Activated CD4-positive, alpha-beta memory T cell treated with anti-CD3 and anti-CD28 coated beads for 36 hours (primary cell): Measurements from ENCODE around the gene PIK3R2. TPM values are rescaled to one million over a fixed set of nuclear protein-coding genes. Genes with fewer than 3 reads are reported as not detected.
A peak's percentile ranks its signal among the peaks of the same experiment; 100 is the strongest.
"Not testable (repeated sequence)": the region's sequence is repeated elsewhere in the genome, so short reads cannot be mapped to it uniquely, and the experiment has no call there.

Experiments
- CTCF ChIA-PET: fragments of 350-600 bp; sonication (Branson Sonifier 250); formaldehyde crosslinking; loops from one replicate; lab custom pipeline; 2021; ENCODE audit warnings: antibody characterized with exemption, inconsistent platforms; lab: Charles Lee
- POLR2A ChIA-PET: fragments of 350-600 bp; sonication (Branson Sonifier 250); formaldehyde crosslinking; loops from one replicate; lab custom pipeline; 2021; ENCODE audit warnings: antibody characterized with exemption; lab: Charles Lee
- DNase-seq: peaks from one replicate; pipeline ENCODE4 v3.0.0-alpha.2; 2020
- H3K27ac Mint-ChIP-seq: one replicate; pipeline ENCODE4 v1.8.0; 2021; ENCODE audit warnings: mixed read lengths
- H3K27me3 Mint-ChIP-seq: one replicate; pipeline ENCODE4 v1.8.0; 2021; ENCODE audit warnings: mixed read lengths
- H3K36me3 Mint-ChIP-seq: one replicate; pipeline ENCODE4 v1.8.0; 2021; ENCODE audit warnings: mixed read lengths
- H3K4me1 Mint-ChIP-seq: one replicate; pipeline ENCODE4 v1.8.0; 2021; ENCODE audit warnings: low read depth, mixed read lengths
- H3K4me3 Mint-ChIP-seq: one replicate; pipeline ENCODE4 v1.8.0; 2021; ENCODE audit warnings: mild to moderate bottlenecking, mixed read lengths
- H3K9me3 Mint-ChIP-seq: one replicate; pipeline ENCODE4 v1.8.0; 2021; ENCODE audit warnings: mixed read lengths
- intact Hi-C: fragments of 100-400 bp; cut with micrococcal nuclease; formaldehyde crosslinking; loops from one replicate; pipeline ENCODE4 v1.15.1; 2023
- total RNA-seq, 2 experiments: library from RNA; stranded (reverse); gene quantifications; one replicate each; pipeline ENCODE4 v1.2.3, GENCODE V29; 2021

PIK3R2 gene
- total RNA-seq, 2 experiments from 2014 or later: 14.9 to 19.1 TPM

DNA sequence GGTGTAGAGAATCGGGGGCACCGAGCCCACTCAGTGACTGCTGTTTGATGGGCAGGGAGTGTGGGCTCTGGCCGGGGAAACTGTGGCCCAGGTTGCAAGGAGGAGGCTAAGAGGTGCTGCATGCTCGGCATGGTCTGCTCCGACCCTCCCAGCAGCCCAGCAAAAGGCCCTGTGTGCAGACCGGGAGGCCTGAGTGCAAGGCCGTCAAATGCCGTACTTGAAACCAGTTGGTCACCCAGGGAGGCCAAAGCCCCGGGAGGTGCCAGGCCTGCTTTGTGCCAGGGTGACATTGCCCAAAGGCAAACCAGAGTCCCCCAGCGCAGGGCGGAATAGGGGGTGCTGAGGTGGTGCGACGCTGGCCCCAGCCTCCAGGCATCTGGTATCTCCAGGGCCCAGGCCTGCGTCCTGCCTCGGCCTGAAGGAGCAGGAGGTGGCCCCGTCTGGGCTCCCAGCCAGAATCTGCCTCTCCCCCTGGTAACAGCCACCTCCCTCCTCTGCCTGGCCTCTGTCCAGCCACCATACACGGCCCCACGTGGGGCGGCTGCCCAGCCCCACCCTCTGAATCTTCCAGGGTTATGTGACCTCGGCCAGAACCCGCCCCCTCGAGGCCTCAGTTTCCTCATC lies 4.0 kb downstream of the PIK3R2 start:
- ChIA-PET CTCF (no interaction called here), POLR2A (no interaction called here)
- no peaks in the 10 kb centered on the region for H3K27me3 Mint-ChIP-seq
- H3K36me3 Mint-ChIP-seq: no peaks in the 10 kb centered on the region
- H3K27ac Mint-ChIP-seq: no peak overlapping the region
- peaks cover 16% of the 10 kb centered on the region for H3K4me1 Mint-ChIP-seq
- DNase-seq: no peak
- intact Hi-C loops: no loop called here
- H3K4me3 Mint-ChIP-seq: no peak overlapping the region
- H3K9me3 Mint-ChIP-seq: no peaks in the 10 kb centered on the region

DNA sequence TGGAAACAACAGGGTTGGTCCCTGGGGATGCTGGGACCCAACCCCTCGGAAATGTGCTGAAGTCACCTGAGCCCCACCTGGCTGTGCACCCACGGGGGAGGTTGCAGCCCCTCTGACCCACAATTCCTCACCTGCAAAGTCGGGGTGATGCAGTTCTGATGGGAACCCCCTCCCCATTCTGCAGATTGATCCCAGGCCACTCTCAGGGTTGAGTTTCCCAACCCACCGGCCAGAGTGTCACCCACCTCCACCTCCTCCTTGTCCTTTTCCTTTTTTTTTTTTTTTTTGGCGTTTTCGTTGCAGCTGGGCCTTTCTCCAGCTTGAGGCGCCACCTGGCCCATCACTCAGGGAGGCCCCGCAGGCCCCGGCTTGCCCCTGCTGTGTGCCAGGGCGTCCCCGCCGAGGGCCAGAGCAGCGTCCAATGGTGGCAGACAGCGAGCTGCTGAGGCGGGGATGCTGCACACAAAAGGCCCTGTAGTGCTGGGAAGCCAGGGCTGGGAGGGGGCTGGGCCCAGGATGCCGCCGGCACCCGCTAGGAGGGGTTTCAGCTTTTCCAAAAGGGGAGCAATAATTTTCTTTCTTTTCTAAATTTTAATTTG lies 4.6 kb downstream of the PIK3R2 start:
- no peak for DNase-seq
- no peaks in the 10 kb centered on the region for H3K36me3 Mint-ChIP-seq
- H3K4me1 Mint-ChIP-seq: peaks cover 15% of the 10 kb centered on the region
- POLR2A ChIA-PET: interaction anchor here (0.6 kb wide), 1 partner anchor 67 kb away, joined by 3 read pairs; no protein-coding TSS in a partner anchor
- no peak overlapping the region for H3K4me3 Mint-ChIP-seq
- intact Hi-C loops: no loop called here
- CTCF ChIA-PET: interaction anchor here (0.5 kb wide), 1 partner anchor 584 kb away, joined by 3 read pairs; no protein-coding TSS in a partner anchor
- H3K9me3 Mint-ChIP-seq: no peaks in the 10 kb centered on the region
- no peak overlapping the region for H3K27ac Mint-ChIP-seq
- no peaks in the 10 kb centered on the region for H3K27me3 Mint-ChIP-seq

DNA sequence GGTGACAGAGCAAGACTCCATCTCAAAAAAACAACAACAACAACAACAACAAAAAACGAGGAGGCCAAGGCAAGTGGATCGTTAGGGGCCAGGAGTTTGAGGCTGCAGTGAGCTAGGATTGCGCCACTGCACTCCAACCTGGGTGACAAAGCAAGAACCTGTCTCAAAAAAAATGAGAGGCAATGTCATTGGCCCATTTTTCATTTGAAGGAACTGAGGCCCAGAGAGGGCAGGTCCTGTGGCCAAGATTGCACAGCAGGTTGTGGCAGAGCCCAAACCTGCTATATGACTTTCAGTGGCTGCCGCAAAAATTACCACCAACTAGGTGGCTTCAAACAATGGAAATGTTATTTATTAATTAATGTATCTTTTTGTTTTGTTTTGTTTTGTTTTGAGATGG lies 5.5 kb downstream of the PIK3R2 start:
- Mint-ChIP-seq H3K4me1 (peaks cover 15% of the 10 kb centered on the region), H3K27me3 (no peaks in the 10 kb centered on the region), H3K36me3 (peaks cover 3% of the 10 kb centered on the region), H3K27ac (no peak overlapping the region), H3K9me3 (no peaks in the 10 kb centered on the region), H3K4me3 (no peak overlapping the region)
- CTCF ChIA-PET: no interaction called here
- POLR2A ChIA-PET: interaction anchor here (0.6 kb wide), 1 partner anchor 66 kb away, joined by 3 read pairs; no protein-coding TSS in a partner anchor
- intact Hi-C loops: no loop called here
- DNase-seq: no peak

DNA sequence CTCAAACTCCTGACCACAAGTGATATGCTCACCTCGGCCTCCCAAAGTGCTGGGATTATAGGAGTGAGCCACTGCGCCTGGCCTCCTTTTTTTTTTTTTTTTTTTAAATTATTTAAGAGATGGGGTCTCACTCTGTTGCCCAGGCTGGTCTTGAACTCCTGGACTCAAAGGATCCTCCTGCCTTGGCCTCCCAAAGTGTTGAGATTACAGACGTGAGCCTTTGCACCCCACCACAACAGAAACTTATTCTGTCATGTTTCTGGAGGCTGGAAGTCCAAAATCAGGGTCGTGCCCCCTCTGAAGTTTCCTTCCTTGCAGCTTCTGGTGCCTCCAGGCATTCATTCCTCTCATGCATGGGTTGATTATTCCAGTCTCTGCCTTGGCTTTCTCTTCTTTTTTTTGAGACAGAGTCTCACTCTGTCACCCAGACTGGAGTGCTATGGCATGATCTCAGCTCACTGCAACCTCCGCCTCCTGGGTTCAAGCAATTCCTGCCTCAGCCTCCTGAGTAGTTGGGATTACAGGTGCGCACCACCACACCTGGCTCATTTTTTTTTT lies 6.2 kb downstream of the PIK3R2 start:
- H3K9me3 Mint-ChIP-seq, CTCF ChIA-PET, H3K4me3 Mint-ChIP-seq, DNase-seq, POLR2A ChIA-PET, intact Hi-C loops, H3K27ac Mint-ChIP-seq, H3K36me3 Mint-ChIP-seq, H3K27me3 Mint-ChIP-seq: not testable (repeated sequence)
- H3K4me1 Mint-ChIP-seq: peaks cover 11% of the 10 kb centered on the region

DNA sequence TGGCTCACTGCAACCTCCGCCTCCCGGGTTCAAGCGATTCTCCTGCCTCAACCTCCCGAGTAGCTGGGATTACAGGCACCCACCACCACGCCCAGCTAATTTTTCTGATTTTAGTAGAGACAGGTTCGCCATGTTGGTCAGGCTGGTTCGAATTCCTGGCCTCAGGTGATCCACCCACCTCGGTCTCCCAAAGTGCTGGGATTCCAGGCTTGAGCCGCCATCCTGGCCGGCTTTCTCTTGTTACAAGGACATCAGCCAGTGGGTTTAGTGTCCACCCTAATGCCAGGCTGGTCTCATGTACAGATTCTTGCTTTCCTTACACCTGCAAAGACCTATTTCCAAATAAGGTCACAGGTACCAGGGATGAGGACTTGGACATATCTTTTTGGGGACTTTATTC lies 6.8 kb downstream of the PIK3R2 start:
- Mint-ChIP-seq H3K27ac (no peak overlapping the region), H3K4me3 (no peak overlapping the region), H3K4me1 (peaks cover 6% of the 10 kb centered on the region), H3K27me3 (no peaks in the 10 kb centered on the region), H3K36me3 (peaks cover 3% of the 10 kb centered on the region), H3K9me3 (no peaks in the 10 kb centered on the region)
- CTCF ChIA-PET: interaction anchor here (1.0 to 2.3 kb wide), 7 partner anchors 8 to 92 kb away, joined by 3 to 16 read pairs (median 7); partner anchors contain the start of genes MPV17L2 and PIK3R2
- intact Hi-C loops: loop anchor here (2.0 kb wide), 1 partner anchor 65 kb away; no protein-coding TSS in a partner anchor
- DNase-seq: no peak
- POLR2A ChIA-PET: interaction anchor here (2.2 kb wide), 1 partner anchor 8 kb away, joined by 8 read pairs; the partner anchor contains the start of gene PIK3R2

DNA sequence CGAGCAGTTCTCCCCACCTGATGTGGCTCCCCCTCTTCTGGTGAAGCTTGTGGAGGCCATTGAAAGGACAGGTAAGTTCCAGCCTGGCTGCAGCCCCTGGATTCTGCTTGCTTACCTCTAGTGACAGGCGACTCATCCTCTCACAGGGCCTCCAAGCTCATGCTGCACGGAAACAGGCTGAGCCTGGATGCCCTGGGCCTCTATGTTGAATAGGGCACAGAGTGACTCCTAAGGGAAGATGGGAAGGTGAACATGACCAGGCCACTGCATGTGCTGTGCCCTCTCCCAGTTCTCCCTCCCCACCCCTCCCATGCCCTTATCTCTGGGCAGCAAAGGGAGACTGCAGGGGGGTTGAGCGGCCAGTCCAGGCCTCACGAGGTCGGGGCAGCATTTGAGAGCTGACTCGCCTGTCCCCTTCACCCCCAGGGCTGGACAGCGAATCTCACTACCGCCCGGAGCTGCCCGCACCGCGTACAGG lies 7.6 kb downstream of the PIK3R2 start:
- Mint-ChIP-seq H3K27ac (peak overlapping the region; percentile 38), H3K9me3 (no peaks in the 10 kb centered on the region), H3K4me3 (peak overlapping the region; percentile 64), H3K27me3 (no peaks in the 10 kb centered on the region), H3K36me3 (peaks cover 4% of the 10 kb centered on the region), H3K4me1 (peaks cover 4% of the 10 kb centered on the region)
- ChIA-PET CTCF (interaction anchor here (0.9 to 2.3 kb wide), 10 partner anchors 9 to 118 kb away, joined by 3 to 16 read pairs (median 4); partner anchors contain the start of genes MAST3, MPV17L2 and PIK3R2), POLR2A (interaction anchor here (0.8 to 2.2 kb wide), 2 partner anchors 9 to 158 kb away, joined by 3 to 8 read pairs; partner anchors contain the start of gene PIK3R2)
- intact Hi-C loops: loop anchor here (2.0 kb wide), 1 partner anchor 64 kb away; no protein-coding TSS in a partner anchor
- peak; percentile 32 for DNase-seq

DNA sequence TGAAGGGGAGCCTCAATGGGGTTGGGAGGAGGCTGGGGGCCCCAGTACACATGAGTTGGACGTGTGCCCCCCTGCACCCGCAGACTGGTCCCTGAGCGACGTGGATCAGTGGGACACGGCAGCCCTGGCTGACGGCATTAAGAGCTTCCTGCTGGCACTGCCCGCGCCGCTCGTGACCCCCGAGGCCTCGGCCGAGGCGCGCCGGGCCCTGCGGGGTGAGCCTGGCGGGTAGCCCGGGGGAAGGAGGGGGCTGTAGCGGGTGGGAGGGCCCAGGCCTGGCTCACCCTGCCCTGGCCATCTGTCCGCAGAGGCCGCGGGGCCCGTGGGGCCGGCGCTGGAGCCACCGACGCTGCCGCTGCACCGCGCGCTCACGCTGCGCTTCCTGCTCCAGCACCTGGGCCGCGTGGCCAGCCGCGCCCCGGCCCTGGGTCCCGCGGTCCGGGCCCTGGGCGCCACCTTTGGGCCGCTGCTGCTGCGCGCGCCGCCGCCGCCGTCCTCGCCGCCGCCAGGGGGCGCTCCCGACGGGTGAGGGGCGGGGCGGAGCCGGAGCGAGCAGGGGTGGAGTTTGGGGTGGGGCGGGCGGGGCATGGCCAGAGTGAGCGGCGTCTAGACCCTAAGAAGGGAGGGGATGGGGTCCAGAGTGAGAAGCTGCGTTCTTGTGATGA lies 8.1 kb downstream of the PIK3R2 start:
- Mint-ChIP-seq H3K4me1 (peaks cover 4% of the 10 kb centered on the region), H3K27ac (no peak overlapping the region), H3K36me3 (peaks cover 10% of the 10 kb centered on the region), H3K9me3 (no peaks in the 10 kb centered on the region), H3K27me3 (no peaks in the 10 kb centered on the region), H3K4me3 (peak overlapping the region; percentile 64)
- DNase-seq: peak; percentile 84
- ChIA-PET POLR2A (interaction anchor here (0.8 to 2.2 kb wide), 2 partner anchors 9 to 157 kb away, joined by 3 to 8 read pairs; partner anchors contain the start of gene PIK3R2), CTCF (interaction anchor here (0.6 to 2.3 kb wide), 12 partner anchors 9 to 117 kb away, joined by 3 to 16 read pairs (median 4); partner anchors contain the start of genes MAST3, MPV17L2 and PIK3R2)
- intact Hi-C loops: loop anchor here (2.0 kb wide), 1 partner anchor 64 kb away; no protein-coding TSS in a partner anchor

DNA sequence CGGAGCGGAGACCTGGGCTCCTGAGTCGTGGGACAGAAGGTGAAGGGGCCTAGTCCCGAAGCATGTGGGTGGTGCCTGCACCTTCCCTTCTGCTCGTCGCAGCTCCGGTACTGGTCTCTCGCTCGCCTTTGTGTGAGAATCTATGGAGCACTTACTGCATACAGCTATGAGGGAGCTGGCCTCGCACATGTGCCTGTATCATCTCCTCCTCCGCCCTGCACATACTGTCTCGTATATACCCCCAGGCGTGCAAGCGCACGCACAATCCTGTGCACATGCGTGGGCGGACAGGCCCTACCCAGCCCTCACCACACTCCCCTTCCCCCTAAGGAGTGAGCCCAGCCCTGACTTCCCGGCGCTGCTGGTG lies 8.7 kb downstream of the PIK3R2 start:
- Mint-ChIP-seq H3K27ac (no peak overlapping the region), H3K27me3 (no peaks in the 10 kb centered on the region), H3K9me3 (no peaks in the 10 kb centered on the region)

DNA sequence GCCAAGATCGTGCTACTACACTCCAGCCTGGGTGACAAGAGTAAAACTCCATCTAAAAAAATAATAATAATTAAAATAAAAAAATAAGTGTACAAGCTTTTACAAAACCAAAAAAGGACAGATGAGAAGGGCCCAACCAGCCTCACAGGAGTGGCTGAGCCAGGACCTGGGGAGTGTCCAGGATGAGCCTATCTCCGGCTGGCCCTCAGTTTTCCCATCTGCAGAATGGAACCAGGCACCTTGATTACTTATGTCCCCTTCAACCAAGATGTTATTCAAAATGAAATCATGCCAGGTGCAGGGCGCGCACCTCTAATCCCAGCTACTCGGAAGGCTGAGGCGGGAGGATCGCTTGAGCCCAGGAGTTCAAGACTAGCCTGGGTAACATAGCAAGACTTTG lies 11.1 kb downstream of the PIK3R2 start:
- Mint-ChIP-seq H3K27me3 (no peaks in the 10 kb centered on the region), H3K4me1 (peaks cover 4% of the 10 kb centered on the region), H3K4me3 (no peak overlapping the region), H3K27ac (no peak overlapping the region), H3K36me3 (peaks cover 15% of the 10 kb centered on the region), H3K9me3 (no peaks in the 10 kb centered on the region)
- CTCF ChIA-PET: interaction anchor here (0.7 kb wide), 1 partner anchor 44 kb away, joined by 3 read pairs; no protein-coding TSS in a partner anchor
- intact Hi-C loops: no loop called here
- no peak for DNase-seq
- POLR2A ChIA-PET: no interaction called here

More for the DNA sequence above, 8.7 kb downstream of the PIK3R2 start:
- Mint-ChIP-seq H3K36me3 (peaks cover 10% of the 10 kb centered on the region), H3K4me1 (peaks cover 4% of the 10 kb centered on the region), H3K4me3 (peak overlapping the region; percentile 29)
- ChIA-PET POLR2A (interaction anchor here (2.2 kb wide), 1 partner anchor 10 kb away, joined by 8 read pairs; the partner anchor contains the start of gene PIK3R2), CTCF (interaction anchor here (0.9 to 2.3 kb wide), 7 partner anchors 10 to 64 kb away, joined by 3 to 16 read pairs (median 4); partner anchors contain the start of genes MAST3, MPV17L2 and PIK3R2)
- DNase-seq: no peak
- intact Hi-C loops: loop anchor here (2.0 kb wide), 1 partner anchor 63 kb away; no protein-coding TSS in a partner anchor

DNA sequence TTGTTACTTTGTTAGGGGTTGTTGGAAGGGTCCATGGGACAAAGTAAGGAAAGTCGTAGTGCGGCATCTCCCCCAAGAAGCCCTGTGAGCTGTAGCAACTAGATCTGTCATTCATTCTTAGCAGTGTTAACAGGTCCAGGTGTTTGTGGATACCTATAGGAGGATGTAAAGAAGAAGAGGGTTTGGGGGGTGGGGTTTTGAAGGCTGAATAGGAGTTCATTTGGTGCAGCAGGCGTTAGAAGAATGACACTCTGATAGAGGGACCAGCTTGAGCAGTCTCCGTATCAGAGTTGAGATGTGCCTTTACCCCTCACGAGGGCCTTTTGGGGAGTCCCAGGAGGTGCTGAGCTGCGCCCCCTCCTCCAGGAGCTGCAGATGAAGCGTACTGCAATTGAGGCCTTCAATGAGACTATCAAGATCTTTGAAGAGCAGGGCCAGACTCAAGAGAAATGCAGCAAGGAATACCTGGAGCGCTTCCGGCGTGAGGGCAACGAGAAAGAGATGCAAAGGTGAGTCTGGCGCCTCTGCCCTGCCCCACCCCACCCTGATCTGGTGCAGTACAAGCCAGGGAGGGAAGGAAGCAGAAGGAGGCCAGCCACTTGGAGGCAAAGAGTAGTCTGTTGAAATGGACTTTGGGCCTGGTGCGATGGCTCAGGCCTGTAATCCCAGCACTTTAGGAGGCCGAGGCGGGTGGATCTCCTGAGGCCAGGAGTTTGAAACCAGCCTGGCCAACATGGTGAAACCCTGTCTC lies 13.0 kb downstream of the PIK3R2 start:
- H3K27ac Mint-ChIP-seq: no peak overlapping the region
- H3K4me1 Mint-ChIP-seq: no peaks in the 10 kb centered on the region
- intact Hi-C loops: no loop called here
- ChIA-PET CTCF (interaction anchor here (1.0 to 2.5 kb wide), 7 partner anchors 8 to 106 kb away, joined by 3 to 35 read pairs (median 4); partner anchors contain the start of gene IFI30), POLR2A (no interaction called here)
- no peak overlapping the region for H3K4me3 Mint-ChIP-seq
- H3K27me3 Mint-ChIP-seq: no peaks in the 10 kb centered on the region
- DNase-seq: no peak
- no peaks in the 10 kb centered on the region for H3K9me3 Mint-ChIP-seq
- H3K36me3 Mint-ChIP-seq: peaks cover 19% of the 10 kb centered on the region
